Measurements from ENCODE around the gene UBC.

UBC gene

GRCh38 chr12:124877423-124877822 is 37.0 kb downstream of the UBC start:
- H3K27ac ChIP-seq: no peak overlapping the region
- ChIA-PET POLR2A (ENCODE audit: low non-redundant PET) (no interaction called here), CTCF (no interaction called here)
- no peak for DNase-seq (ENCODE audit: low spot score)
- TF ChIP-seq CTCF (conservative IDR thresholded peaks at IDR 0.05; ENCODE audit: low read depth): no peak

GRCh38 chr12:124876171-124876570 is 38.3 kb downstream of the UBC start:
- ChIA-PET POLR2A (ENCODE audit: low non-redundant PET) (no interaction called here), CTCF (no interaction called here)
- no peak overlapping the region for H3K27ac ChIP-seq
- TF ChIP-seq CTCF (conservative IDR thresholded peaks at IDR 0.05; ENCODE audit: low read depth): no peak
- no peak for DNase-seq (ENCODE audit: low spot score)

- POLR2A ChIA-PET (ENCODE audit: low non-redundant PET): no interaction called here
Observed at GRCh38 chr12:124875803-124876132, 38.7 kb downstream of the UBC start.

GRCh38 chr12:124874988-124875802 is 39.3 kb downstream of the UBC start:
- H3K27ac ChIP-seq: no peak overlapping the region
- no peak for TF ChIP-seq CTCF (conservative IDR thresholded peaks at IDR 0.05; ENCODE audit: low read depth)

More at GRCh38 chr12:124875803-124876132, 38.7 kb downstream of the UBC start:
- TF ChIP-seq CTCF (conservative IDR thresholded peaks at IDR 0.05; ENCODE audit: low read depth): no peak
- H3K27ac ChIP-seq: no peak overlapping the region
- no peak for DNase-seq (ENCODE audit: low spot score)
- CTCF ChIA-PET: interaction anchor here (0.6 kb wide), 1 partner anchor 19 kb away, joined by 5 read pairs; no protein-coding TSS in a partner anchor

GRCh38 chr12:124874188-124874587 is 40.3 kb downstream of the UBC start:
- POLR2A ChIA-PET (ENCODE audit: low non-redundant PET): no interaction called here

More at GRCh38 chr12:124874988-124875802, 39.3 kb downstream of the UBC start:
- CTCF ChIA-PET: interaction anchor here (0.5 to 0.6 kb wide), 3 partner anchors 10 to 31 kb away, joined by 4 to 5 read pairs (median 4); no protein-coding TSS in a partner anchor
- POLR2A ChIA-PET (ENCODE audit: low non-redundant PET): no interaction called here
- no peak for DNase-seq (ENCODE audit: low spot score)

More at GRCh38 chr12:124874188-124874587, 40.3 kb downstream of the UBC start:
- no peak for DNase-seq (ENCODE audit: low spot score)
- no peak for TF ChIP-seq CTCF (conservative IDR thresholded peaks at IDR 0.05; ENCODE audit: low read depth)
- no peak overlapping the region for H3K27ac ChIP-seq
- CTCF ChIA-PET: no interaction called here
